HG03095 (cell line): ENCODE data around the gene FASTKD1.

Experiments
- ATAC-seq: cut with Tn5 transposase; IDR thresholded peaks from one replicate; pipeline ENCODE4 v1.9.1; 2021; ENCODE audit warnings: moderate library complexity; ENCODE audit not compliant: unreplicated experiment

Gene FASTKD1

GRCh38 chr2:169510496-169510895 lies 63.2 kb downstream of the FASTKD1 start:
- no peak for ATAC-seq

GRCh38 chr2:169509955-169510354 lies 63.7 kb downstream of the FASTKD1 start:
- ATAC-seq = no peak

GRCh38 chr2:169509298-169509885 lies 64.3 kb downstream of the FASTKD1 start, which contains the start of gene KLHL41:
Gene KLHL41 (plus strand): TSS chr2:169509702. CDS start chr2:169509779, 77 bp downstream.
- no peak for ATAC-seq

GRCh38 chr2:169507698-169508097 lies 66.0 kb downstream of the FASTKD1 start:
- no peak for ATAC-seq

GRCh38 chr2:169504651-169505050 lies 69.0 kb downstream of the FASTKD1 start:
- no peak for ATAC-seq

GRCh38 chr2:169495310-169495928 lies 78.2 kb downstream of the FASTKD1 start:
- no peak for ATAC-seq

GRCh38 chr2:169493360-169493759 lies 80.3 kb downstream of the FASTKD1 start:
- ATAC-seq = no peak

- ATAC-seq = no peak
These were observed 82.3 kb downstream of the FASTKD1 start for GRCh38 chr2:169491378-169491777.

GRCh38 chr2:169490834-169491233 lies 82.8 kb downstream of the FASTKD1 start:
- ATAC-seq = no peak

- no peak for ATAC-seq
These were observed 87.2 kb downstream of the FASTKD1 start for GRCh38 chr2:169486487-169486886.

GRCh38 chr2:169485650-169486138 lies 88.0 kb downstream of the FASTKD1 start:
- no peak for ATAC-seq

- no peak for ATAC-seq
These were observed 93.6 kb downstream of the FASTKD1 start for GRCh38 chr2:169480079-169480465.
